Adrenal gland (tissue), 12 donors: Measurements from ENCODE around the gene SH2D7. TPM values are rescaled to one million over a fixed set of nuclear protein-coding genes. Genes with fewer than 3 reads are reported as not detected.

Experiments
- DNase-seq, 7 donors: peaks; one replicate each; pipeline ENCODE4 v3.0.0-alpha.2; 2019 to 2020
- H3K27ac ChIP-seq, 5 donors: fragments of 200-600 bp; sonication (generic) in 4 of 5; 1 replicate in 3 of 5; 2 replicates in 2 of 5; pipeline versions ENCODE4 v1.5.1 to v1.8.0; 2016 to 2020; ENCODE audit warnings: mild to moderate bottlenecking in 1 of 5
- H3K27me3 ChIP-seq: fragments of 200-600 bp; 2 replicates; pipeline ENCODE4 v1.8.0; 2021
- H3K36me3 ChIP-seq, 2 donors: fragments of 200-600 bp; replicated peaks in 1 of 2; 1 replicate in 1 of 2; 2 replicates in 1 of 2; pipeline versions ENCODE4 v1.5.1 to v1.8.0; 2018 to 2022
- H3K4me1 ChIP-seq, 2 donors: fragments of 200-600 bp; replicated peaks in 1 of 2; 1 replicate in 1 of 2; 2 replicates in 1 of 2; pipeline versions ENCODE4 v1.5.1 to v1.8.0; 2018 to 2021
- H3K4me3 ChIP-seq, 4 donors: fragments of 200-600 bp; sonication (generic) in 3 of 4; one replicate each; pipeline ENCODE4 v1.5.1; 2016 to 2018
- H3K9me3 ChIP-seq, 3 donors: fragments of 200-600 bp; sonication (generic) in 1 of 3; replicated peaks in 1 of 3; 1 replicate in 2 of 3; 2 replicates in 1 of 3; pipeline versions ENCODE4 v1.5.1 to v1.8.0; 2016 to 2021
- POLR2A ChIP-seq, 2 donors: fragments of 450-650 bp; IDR thresholded peaks; one replicate each; pipeline ENCODE4 v1.6.1; 2017; ENCODE audit warnings: antibody characterized with exemption in 2 of 2, mild to moderate bottlenecking in 2 of 2, moderate library complexity in 1 of 2
- WGBS, 4 donors: extraction: QIAGEN DNeasy Blood & Tissue Kit in 2 of 4; methylation state at CpG; one replicate each; pipeline versions ENCODE4 v1.1.5 to v1.1.7; 2013 to 2017; 5-methylcytosine and 5-hydroxymethylcytosine counted together
- intact Hi-C, 2 donors: fragments of 100-400 bp; cut with DNase I; formaldehyde crosslinking; loops; one replicate each; pipeline versions ENCODE4 v1.14.1 to v1.15.0; 2022 to 2023
- polyA plus RNA-seq, 3 donors: library from polyadenylated mRNA; stranded (reverse); fragments of 200-250 nt in 2 of 3; fragments of 350-450 nt in 1 of 3; fragmentation: Illumina TruSeq in 1 of 3; extraction: RNeasy Lipid Tissue Mini Kit (QIAGEN cat#74804) in 1 of 3; gene quantifications; one replicate each; pipeline ENCODE4 v1.2.3, GENCODE V29; 2013 to 2014
- total RNA-seq, 9 donors: library from RNA; depleted of rRNA in 4 of 9; stranded (reverse); fragments of >200 nt in 4 of 9; fragments of 120-200 nt in 1 of 9; fragmentation: NEBNext Ultra II Directional in 1 of 9; extraction: Animal tissue kit (Norgen Biotek cat#: 25700) in 1 of 9; gene quantifications; one replicate each; pipeline versions ENCODE4 v1.1.0 to v1.2.4, GENCODE V29; 2013 to 2023
- TF ChIP-seq, protein P1 (sequence below), 6 experiments: fragments of 450-650 bp in 4 of 6; fragments of 200-600 bp in 2 of 6; sonication (generic) in 1 of 6; IDR thresholded peaks; 1 replicate in 5 of 6; 2 replicates in 1 of 6; pipeline versions ENCODE4 v1.5.1 to v1.8.0; 2016 to 2021; ENCODE audit warnings: antibody characterized with exemption in 6 of 6, mild to moderate bottlenecking in 2 of 6, moderate library complexity in 1 of 6
- donor health status: healthy with polysubstance abuse.
- donor health status: Bipolar disorder and iron deficiency.
- donor health status: DM: yes; HTN: yes; CAD: no.
- donor health status: DM: no; HTN: no; CAD: no.
- donor health status: DM: no; HTN: no; CAD: no.
- donor health status: DM: yes; HTN: yes; CAD: no.

Gene SH2D7
- total and polyA plus RNA-seq, 12 donors = not detected

DNA sequence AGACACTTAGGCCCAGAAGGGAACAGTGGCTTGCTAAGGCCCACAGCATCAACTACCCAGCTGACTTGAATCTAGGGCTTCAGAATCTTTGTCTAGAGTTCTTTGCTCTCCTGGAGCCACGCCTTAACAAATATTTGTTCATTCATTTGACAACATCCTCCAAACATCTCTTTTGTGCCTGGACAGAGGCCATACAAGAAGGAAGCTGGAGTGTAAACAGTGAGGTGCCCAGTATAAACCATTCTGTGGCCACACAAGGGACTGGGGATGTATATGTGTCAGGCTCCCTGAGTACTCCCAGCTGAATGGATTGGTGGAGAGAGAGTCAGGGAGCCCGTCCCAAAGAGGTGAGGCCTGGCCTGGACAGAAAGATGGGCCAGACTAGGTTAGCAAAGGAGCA, 35.5 kb downstream of the SH2D7 start:
- no peak for TF ChIP-seq POLR2A (IDR thresholded peaks at IDR 0.05)
- TF ChIP-seq, protein P1, sequence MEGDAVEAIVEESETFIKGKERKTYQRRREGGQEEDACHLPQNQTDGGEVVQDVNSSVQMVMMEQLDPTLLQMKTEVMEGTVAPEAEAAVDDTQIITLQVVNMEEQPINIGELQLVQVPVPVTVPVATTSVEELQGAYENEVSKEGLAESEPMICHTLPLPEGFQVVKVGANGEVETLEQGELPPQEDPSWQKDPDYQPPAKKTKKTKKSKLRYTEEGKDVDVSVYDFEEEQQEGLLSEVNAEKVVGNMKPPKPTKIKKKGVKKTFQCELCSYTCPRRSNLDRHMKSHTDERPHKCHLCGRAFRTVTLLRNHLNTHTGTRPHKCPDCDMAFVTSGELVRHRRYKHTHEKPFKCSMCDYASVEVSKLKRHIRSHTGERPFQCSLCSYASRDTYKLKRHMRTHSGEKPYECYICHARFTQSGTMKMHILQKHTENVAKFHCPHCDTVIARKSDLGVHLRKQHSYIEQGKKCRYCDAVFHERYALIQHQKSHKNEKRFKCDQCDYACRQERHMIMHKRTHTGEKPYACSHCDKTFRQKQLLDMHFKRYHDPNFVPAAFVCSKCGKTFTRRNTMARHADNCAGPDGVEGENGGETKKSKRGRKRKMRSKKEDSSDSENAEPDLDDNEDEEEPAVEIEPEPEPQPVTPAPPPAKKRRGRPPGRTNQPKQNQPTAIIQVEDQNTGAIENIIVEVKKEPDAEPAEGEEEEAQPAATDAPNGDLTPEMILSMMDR (IDR thresholded peaks at IDR 0.05) = no peak
- Histone ChIP-seq H3K27me3 (no peaks in the 10 kb centered on the region), H3K36me3 (no peaks in the 10 kb centered on the region), H3K4me1 (peaks cover 7 to 9% of the 10 kb centered on the region in 2 donors), H3K27ac (no peak overlapping the region), H3K9me3 (no peaks in the 10 kb centered on the region), H3K4me3 (no peak overlapping the region)
- DNase-seq = no peak
- 89 to 95% (median 92%) methylated on average over 2 of the region's 2 CpGs for WGBS, 4 donors
- intact Hi-C loops = loop anchor here in 1 of 2 donors (5.0 kb wide), 1 partner anchor 114 kb away; no protein-coding TSS in a partner anchor

DNA sequence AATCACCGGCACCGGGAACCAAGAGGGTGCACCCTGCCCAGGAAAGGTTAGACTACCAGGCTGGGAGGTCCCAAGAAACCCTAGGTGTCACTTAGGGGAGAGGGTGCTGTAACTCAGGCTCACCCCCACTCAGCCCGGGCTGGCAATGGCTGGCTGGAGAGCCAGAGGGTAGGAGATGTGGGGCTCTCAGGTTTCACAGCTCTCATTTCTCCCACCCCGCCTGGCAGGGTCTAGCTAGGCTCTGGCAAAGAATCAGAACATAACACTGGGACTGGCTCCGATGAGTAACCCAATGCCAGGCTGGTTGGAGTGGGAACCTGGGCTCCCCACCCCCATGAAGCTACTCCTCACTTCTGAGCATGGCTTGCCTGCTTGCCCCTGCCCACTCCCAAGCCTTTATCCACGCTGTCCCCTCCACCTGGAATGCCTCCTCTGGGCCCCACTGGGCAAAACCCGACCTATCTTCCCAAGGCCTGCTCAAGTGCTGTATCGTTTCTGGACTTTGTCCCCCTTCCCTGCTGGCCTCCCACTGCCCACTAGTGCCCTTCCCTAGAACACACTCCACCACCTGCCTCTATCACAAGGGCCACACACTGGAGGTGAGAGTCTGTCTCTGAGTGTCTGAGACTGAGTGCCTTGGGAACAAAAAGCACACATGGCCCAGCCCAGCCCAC, 36.9 kb downstream of the SH2D7 start:
- no peak for TF ChIP-seq POLR2A (IDR thresholded peaks at IDR 0.05)
- TF ChIP-seq, protein P1 (IDR thresholded peaks at IDR 0.05) = no peak
- H3K4me1 ChIP-seq = peaks cover 7 to 9% of the 10 kb centered on the region in 2 donors
- 68 to 82% (median 74%) methylated on average over 6 to 8 of the region's 8 CpGs for WGBS, 4 donors
- H3K9me3 ChIP-seq = no peaks in the 10 kb centered on the region
- no peaks in the 10 kb centered on the region for H3K36me3 ChIP-seq
- H3K27me3 ChIP-seq = no peaks in the 10 kb centered on the region
- peak overlapping the region in 1 of 5 donors; percentile 52 for H3K27ac ChIP-seq
- no peak overlapping the region for H3K4me3 ChIP-seq
- intact Hi-C loops = loop anchor here in 1 of 2 donors (5.0 kb wide), 1 partner anchor 113 kb away; no protein-coding TSS in a partner anchor
- peak in 5 of 7 donors; percentile 39 to 58 (median 49) for DNase-seq

- intact Hi-C loops = loop anchor here (5.0 kb wide), 2 partner anchors 62 to 112 kb away; no protein-coding TSS in a partner anchor
- H3K27me3 ChIP-seq = no peaks in the 10 kb centered on the region
- no peak for DNase-seq
- WGBS, 4 donors = 91 to 92% (median 91%) methylated on average over 4 to 5 of the region's 5 CpGs
- H3K4me1 ChIP-seq = peaks cover 7 to 9% of the 10 kb centered on the region in 2 donors
- H3K36me3 ChIP-seq = no peaks in the 10 kb centered on the region
- no peak overlapping the region for H3K4me3 ChIP-seq
- H3K9me3 ChIP-seq = no peaks in the 10 kb centered on the region
- H3K27ac ChIP-seq = no peak overlapping the region
- TF ChIP-seq POLR2A (IDR thresholded peaks at IDR 0.05) = no peak
- TF ChIP-seq, protein P1 (IDR thresholded peaks at IDR 0.05) = no peak
Measured at GRCh38 chr15:78129751-78130287, 37.5 kb downstream of the SH2D7 start.

GRCh38 chr15:78130466-78131294, 38.3 kb downstream of the SH2D7 start:
- H3K4me3 ChIP-seq = peak overlapping the region in 2 of 4 donors; percentile 57 to 71
- peak in 2 of 7 donors; percentile 23 to 40 for DNase-seq
- H3K27me3 ChIP-seq = no peaks in the 10 kb centered on the region
- intact Hi-C loops = loop anchor here in 1 of 2 donors (5.0 kb wide), 1 partner anchor 62 kb away; no protein-coding TSS in a partner anchor
- H3K9me3 ChIP-seq = no peaks in the 10 kb centered on the region
- H3K4me1 ChIP-seq = peaks cover 7 to 9% of the 10 kb centered on the region in 2 donors
- TF ChIP-seq, protein P1 (IDR thresholded peaks at IDR 0.05) = no peak
- no peak for TF ChIP-seq POLR2A (IDR thresholded peaks at IDR 0.05)
- no peaks in the 10 kb centered on the region for H3K36me3 ChIP-seq
- WGBS, 4 donors = 31 to 55% (median 37%) methylated on average over 24 to 51 of the region's 51 CpGs
- H3K27ac ChIP-seq = peak overlapping the region in 3 of 5 donors; percentile 68 to 81 (median 73)
